Retina (tissue), 1 donor: ENCODE data around the gene RPL35A.
"Not testable (repeated sequence)": the region's sequence is repeated elsewhere in the genome, so short reads cannot be mapped to it uniquely, and the experiment has no call there.

Experiments used
- DNase-seq: peaks from one replicate; pipeline ENCODE4 v3.0.0-alpha.2; 2016

Gene RPL35A

GRCh38 chr3:197949778-197950676, at the start of gene RPL35A:
RPL35A (plus strand) TSS chr3:197950190; CDS start chr3:197950968, 778 bp downstream.
- peak; percentile 99 for DNase-seq

DNA sequence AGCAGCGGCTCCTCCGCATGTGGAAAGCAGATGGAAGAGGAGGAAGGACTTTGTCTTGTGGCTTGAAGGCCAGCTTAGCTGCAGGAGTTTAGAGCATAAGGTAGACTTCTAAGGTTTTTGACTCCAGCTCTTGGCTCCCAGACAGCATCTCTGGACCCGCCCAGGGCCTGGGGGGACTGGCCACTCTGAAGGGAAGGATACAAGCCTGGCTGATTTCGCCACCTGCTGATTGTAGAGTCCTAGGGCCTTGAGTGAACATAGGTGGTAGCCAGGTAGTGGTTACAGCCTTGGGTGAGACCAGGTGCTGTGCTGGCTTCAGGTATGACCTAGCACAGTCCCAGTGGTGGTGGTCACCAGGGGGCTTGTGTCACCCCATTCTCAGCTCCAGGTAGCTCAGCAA, 48.4 kb upstream of the RPL35A start:
- no peak for DNase-seq

DNA sequence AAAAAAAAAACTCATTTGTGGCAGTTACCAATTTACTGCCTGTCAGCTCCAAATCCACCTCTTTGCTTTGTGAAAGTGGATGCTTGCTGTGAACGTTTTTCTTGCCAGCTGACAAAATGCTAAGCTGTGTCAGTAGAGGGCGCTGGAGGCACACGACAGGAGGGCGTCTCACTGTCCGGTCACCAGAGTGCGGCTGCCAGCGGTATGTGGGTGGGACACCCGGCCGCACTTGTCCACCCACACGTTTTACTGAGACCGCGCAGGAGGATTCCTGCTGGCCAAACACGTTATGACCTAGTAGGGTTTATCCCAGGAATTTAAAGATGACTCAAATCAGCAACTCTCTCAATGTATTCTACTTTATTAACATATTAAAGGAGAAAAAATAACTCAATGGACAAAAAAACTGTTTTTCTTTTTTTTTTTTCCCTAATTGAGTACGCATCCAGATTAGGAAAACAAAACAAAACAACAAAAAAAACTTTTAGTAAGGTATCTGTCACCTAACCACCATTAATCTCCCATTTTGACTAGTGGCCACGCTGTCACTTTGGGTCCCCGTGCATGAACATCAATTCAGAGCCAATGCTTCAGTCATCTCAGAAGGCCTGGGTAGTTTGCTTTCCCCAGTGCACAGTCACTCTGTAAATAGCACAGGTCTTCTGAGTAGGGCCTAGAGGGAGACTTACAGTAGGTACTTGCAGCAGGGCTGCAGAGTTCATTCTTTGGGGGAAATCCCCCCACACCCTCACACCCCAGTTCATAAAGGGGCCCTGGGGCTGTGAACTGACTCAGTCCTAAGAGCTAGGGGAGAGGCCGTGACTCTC, 43.8 kb upstream of the RPL35A start:
- DNase-seq: peak; percentile 80

GRCh38 chr3:197906850-197907187, 43.2 kb upstream of the RPL35A start:
- DNase-seq: no peak

DNA sequence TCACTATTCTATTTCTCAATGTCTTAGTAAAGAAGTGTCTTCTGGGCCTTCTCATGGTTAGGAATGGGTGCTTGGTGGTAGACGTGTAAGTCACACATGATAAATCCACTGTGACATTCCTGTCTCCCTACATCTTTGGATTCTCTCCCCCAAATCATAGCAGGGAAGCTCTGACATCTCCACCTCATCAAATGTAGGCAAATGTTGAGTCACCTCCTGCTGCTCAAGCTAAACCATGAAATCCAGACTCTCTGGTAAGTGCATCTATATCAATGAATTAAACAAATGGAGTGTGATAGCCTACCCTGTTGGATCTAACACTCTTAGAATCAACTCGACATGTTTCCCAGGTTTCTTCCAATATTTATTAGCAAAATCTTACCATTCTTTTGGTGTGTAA, 42.8 kb upstream of the RPL35A start:
- no peak for DNase-seq

DNA sequence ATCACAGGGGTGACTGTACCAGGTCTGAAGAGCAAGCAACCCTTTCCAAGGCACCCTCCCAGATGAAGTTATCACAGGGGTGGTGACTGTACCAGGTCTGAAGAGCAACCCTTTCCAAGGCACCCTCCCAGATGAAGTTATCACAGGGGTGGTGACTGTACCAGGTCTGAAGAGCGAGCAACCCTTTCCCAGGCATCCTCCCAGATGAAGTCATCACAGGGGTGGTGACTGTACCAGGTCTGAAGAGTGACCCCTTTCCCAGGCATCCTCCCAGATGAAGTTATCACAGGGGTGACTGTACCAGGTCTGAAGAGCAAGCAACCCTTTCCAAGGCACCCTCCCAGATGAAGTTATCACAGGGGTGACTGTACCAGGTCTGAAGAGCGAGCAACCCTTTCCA, 41.4 kb upstream of the RPL35A start:
- not testable (repeated sequence) for DNase-seq

GRCh38 chr3:197908957-197909701, 40.9 kb upstream of the RPL35A start:
- DNase-seq: no peak

DNA sequence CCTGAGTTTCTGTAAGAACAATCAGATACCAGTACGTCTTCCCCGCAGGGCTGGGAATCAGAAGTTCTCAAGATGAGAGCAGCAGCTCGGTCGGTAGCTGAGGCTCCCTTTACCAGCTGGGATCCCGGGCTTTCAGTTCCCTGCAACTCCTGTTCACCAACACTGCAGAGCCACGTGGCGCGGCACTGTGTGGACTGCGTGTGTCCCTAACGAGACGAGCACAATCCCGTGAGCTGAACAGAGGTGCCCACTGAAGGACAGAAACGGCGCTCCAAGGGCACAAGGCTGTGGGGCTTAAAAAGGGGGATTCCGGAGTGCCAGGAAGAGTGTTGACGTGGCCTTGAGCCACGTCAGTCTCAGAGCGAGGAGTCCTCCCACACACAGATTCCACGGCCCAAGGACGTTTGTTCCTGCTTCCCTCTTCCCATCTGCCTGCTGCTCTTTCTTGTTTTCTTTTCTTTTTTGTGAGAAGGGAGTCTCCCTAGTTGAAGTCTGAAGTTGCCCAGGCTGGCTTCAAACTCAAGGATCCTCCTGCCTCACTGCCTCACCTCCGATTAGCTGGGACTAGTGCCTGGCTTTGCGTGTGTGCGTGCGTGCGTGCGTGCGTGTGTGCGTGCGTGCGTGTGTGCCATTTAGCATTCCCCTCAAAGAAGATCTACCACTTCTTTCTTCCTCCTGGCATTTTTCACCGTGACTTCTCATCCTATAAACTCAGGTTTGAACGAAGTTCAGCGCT, 37.1 kb upstream of the RPL35A start:
- no peak for DNase-seq

- DNase-seq: no peak
Measured at GRCh38 chr3:197913641-197914380, 36.2 kb upstream of the RPL35A start.

GRCh38 chr3:197921429-197922275, 28.3 kb upstream of the RPL35A start:
- not testable (repeated sequence) for DNase-seq

GRCh38 chr3:197926418-197926817, 23.6 kb upstream of the RPL35A start:
- DNase-seq: no peak

- DNase-seq: not testable (repeated sequence)
Measured at GRCh38 chr3:197927578-197927977, 22.4 kb upstream of the RPL35A start.

DNA sequence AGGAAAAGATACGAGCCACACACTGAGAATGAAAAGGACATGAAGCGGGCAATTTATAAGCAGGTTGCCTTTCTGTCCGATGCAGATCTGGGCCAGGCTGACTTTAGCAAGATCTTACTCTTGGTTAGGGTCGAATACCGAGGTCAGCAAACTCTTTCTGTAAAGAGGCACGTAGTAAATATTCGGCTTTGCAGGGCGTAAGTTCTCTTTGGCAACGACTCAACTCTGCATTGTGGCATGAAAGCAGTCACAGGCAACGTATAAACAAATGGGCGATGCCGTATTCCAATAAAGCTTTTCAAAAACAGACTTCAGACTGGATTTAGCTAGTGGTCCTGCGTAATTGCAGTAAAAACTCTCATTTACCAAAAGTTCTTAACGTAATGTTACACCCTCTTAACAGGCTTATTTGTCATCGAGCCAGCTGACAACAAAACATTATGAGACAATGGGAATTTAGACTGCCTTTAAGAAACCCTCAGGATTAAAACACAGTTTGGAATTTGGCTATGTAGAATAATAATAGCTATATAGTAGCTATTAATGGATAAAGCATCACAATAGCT, 13.1 kb upstream of the RPL35A start:
- DNase-seq: no peak

DNA sequence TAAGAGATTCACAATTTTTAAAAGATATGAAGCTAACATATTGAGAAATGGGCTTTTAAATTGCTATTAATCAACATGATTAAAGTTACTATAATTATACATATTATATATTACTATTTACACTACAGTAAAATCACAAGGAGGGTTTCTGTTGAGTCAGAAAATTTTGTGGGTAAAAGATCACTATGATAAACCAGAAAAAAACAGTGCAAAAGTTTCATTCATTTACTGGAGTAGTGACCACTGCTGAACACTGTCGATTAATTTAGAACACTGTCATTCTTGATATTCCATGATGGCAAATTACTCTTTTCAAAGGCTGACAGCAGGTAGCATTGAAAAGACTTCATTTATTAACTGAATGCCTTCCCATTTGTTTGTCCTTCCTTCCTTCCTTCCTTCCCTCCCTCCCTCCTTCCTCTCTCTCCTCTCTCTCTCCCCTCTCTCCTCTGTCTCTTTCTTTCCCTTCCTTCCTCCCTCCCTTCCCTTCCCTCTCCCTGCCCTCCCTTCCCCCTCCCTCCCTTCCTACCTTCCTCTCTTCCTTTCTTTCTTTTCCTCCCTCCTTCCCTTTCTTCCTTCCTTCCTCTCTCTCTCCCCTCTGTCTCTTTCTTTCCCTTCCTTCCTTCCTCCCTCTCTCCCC, 9.1 kb upstream of the RPL35A start:
- DNase-seq: no peak

GRCh38 chr3:197942956-197943556, 6.9 kb upstream of the RPL35A start:
- no peak for DNase-seq

GRCh38 chr3:197949191-197949777, 706 bp upstream of the RPL35A start:
- DNase-seq: no peak

DNA sequence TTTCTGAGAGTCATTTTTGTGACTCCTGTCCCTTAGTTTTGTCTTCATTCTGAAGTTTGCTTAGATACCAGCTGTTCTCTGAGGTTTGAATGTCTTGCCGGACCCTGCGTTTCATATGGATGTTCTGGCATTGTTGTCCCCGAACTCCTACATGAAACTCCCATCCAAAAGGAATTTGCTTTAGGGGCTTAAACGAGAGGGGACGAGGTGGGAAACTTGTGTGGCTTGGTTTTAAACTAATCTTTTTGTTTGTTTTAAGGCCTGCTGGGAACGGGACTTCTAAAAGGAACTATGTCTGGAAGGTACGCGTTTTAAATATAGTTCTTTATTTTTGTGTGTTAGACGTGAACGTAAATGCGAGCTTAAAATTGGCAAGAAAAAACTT, 679 bp downstream of the RPL35A start:
- no peak for DNase-seq

GRCh38 chr3:197951392-197951990, 1.5 kb downstream of the RPL35A start:
- no peak for DNase-seq

DNA sequence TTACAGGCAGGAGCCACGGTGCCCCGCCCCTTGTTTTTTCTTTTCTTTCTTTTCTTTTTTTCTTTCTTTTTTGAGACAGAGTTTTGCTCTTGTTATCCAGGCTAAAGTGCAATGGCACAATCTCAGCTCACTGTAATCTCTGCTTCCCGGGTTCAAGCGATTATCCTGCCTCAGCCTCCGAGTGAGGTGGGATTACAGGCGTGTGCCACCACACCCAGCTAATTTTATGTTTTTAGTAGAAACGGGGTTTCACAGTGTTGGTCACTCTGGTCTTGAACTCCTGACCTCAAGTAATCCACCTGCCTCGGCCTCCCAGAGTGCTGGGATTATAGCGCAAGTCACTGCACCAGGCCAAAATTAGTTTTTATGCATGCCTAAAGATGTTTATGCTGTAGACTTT, 2.5 kb downstream of the RPL35A start:
- DNase-seq: no peak
